GM12878 (cell line): ENCODE results near the gene SH2D6. TPM values are rescaled to one million over a fixed set of nuclear protein-coding genes. Genes with fewer than 3 reads are reported as not detected.

Source experiments
- ATAC-seq: fragments of 200-7000 bp; cut with Tn5 transposase; 3 replicates; pipeline ENCODE4 v1.9.1; 2020; ENCODE audit warnings: mild to moderate bottlenecking, moderate library complexity
- BruUV-seq: library from RNA; stranded (reverse); fragments of 400-500 nt; replicated peaks from 2 replicates; lab custom pipeline; 2021; lab: Mats Ljungman, UMichigan
- CTCF ChIA-PET: fragments of 300-600 bp; sonication (Branson Sonifier 250); formaldehyde crosslinking; extraction: SDS; loops from one replicate; lab custom pipeline; 2021; ENCODE audit warnings: inconsistent platforms; lab: Yijun Ruan, JAX
- POLR2A ChIA-PET: fragments of 350-600 bp; formaldehyde crosslinking; extraction: SDS; loops from one replicate; lab custom pipeline; 2021; ENCODE audit warnings: inconsistent platforms; lab: Charles Lee
- RAD21 ChIA-PET: fragments of 300-600 bp; sonication (Branson Sonifier 250); formaldehyde crosslinking; loops from one replicate; lab custom pipeline; 2023; ENCODE audit warnings: antibody characterized with exemption; ENCODE audit not compliant: unreplicated experiment; lab: Charles Lee
- SMC1A ChIA-PET: fragments of 300-600 bp; sonication (Branson Sonifier 250); formaldehyde crosslinking; loops from one replicate; lab custom pipeline; 2023; ENCODE audit not compliant: unreplicated experiment, uncharacterized antibody; lab: Charles Lee
- DNase-seq: peaks from one replicate; pipeline ENCODE4 v3.0.0-alpha.2; 2011; ENCODE audit warnings: low read depth, low spot score
- FAIRE-seq: peaks from 3 replicates; lab custom pipeline; 2011; peaks lifted over from hg19 to GRCh38; lab: Jason Lieb, UNC
- H2AFZ ChIP-seq: 2 replicates; pipeline ENCODE4 v1.6.0; 2011; ENCODE audit warnings: low read depth, low read length, control low read depth; ENCODE audit not compliant: control insufficient read depth
- H3K27ac ChIP-seq: 2 replicates; pipeline ENCODE4 v1.5.1; 2011; ENCODE audit warnings: control low read depth; ENCODE audit not compliant: control insufficient read depth, insufficient read depth
- H3K27me3 ChIP-seq, 2 experiments: replicated peaks in 1 of 2; 2 replicates each; pipeline versions ENCODE4 v1.6.0 to v1.6.1; 2011; ENCODE audit warnings: low read length in 1 of 2; ENCODE audit not compliant: control insufficient read depth in 2 of 2, insufficient read depth in 2 of 2
- H3K36me3 ChIP-seq, 2 experiments: 2 replicates each; pipeline ENCODE4 v1.5.1; 2011; ENCODE audit warnings: low read length in 1 of 2; ENCODE audit not compliant: control insufficient read depth in 2 of 2, insufficient read depth in 2 of 2
- H3K4me1 ChIP-seq: 2 replicates; pipeline ENCODE4 v1.6.1; 2011; ENCODE audit warnings: mild to moderate bottlenecking, low read length, moderate library complexity, mixed read lengths; ENCODE audit not compliant: control insufficient read depth, insufficient read depth
- H3K4me2 ChIP-seq: 2 replicates; pipeline ENCODE4 v1.6.0; 2011; ENCODE audit warnings: control low read depth; ENCODE audit not compliant: control insufficient read depth, insufficient read depth
- H3K4me3 ChIP-seq: fragments of 200-600 bp; sonication (generic); 2 replicates; pipeline ENCODE4 v1.5.1; 2016
- H3K79me2 ChIP-seq: 2 replicates; pipeline ENCODE4 v1.6.0; 2011; ENCODE audit warnings: low read length; ENCODE audit not compliant: control insufficient read depth, insufficient read depth
- H3K9ac ChIP-seq: 2 replicates; pipeline ENCODE4 v1.8.0; 2011; ENCODE audit warnings: low read length, control low read depth, mixed read lengths; ENCODE audit not compliant: control insufficient read depth, insufficient read depth
- H3K9me3 ChIP-seq: replicated peaks from 3 replicates; pipeline ENCODE4 v1.5.1; 2011; ENCODE audit warnings: mild to moderate bottlenecking, low read length; ENCODE audit not compliant: control insufficient read depth, insufficient read depth
- H4K20me1 ChIP-seq: 2 replicates; pipeline ENCODE4 v1.6.0; 2011; ENCODE audit not compliant: control insufficient read depth, insufficient read depth
- FOXK2 ChIP-seq: fragments of 450-650 bp; IDR thresholded peaks from 2 replicates; pipeline ENCODE4 v1.6.1; 2017; ENCODE audit warnings: mild to moderate bottlenecking, moderate library complexity
- IRF5 ChIP-seq: fragments of 450-650 bp; IDR thresholded peaks from 2 replicates; pipeline ENCODE4 v1.6.1; 2017; ENCODE audit warnings: borderline replicate concordance
- NKRF ChIP-seq: fragments of 450-650 bp; conservative IDR thresholded peaks from 2 replicates; pipeline ENCODE4 v1.6.1; 2017; ENCODE audit warnings: mild to moderate bottlenecking, moderate library complexity
- NR2F1 ChIP-seq: fragments of 450-650 bp; conservative IDR thresholded peaks from 2 replicates; pipeline ENCODE4 v1.6.1; 2017; ENCODE audit warnings: mild to moderate bottlenecking
- SKIL ChIP-seq: fragments of 450-650 bp; IDR thresholded peaks from 2 replicates; pipeline ENCODE4 v1.6.1; 2017; ENCODE audit warnings: mild to moderate bottlenecking, low read depth, inconsistent platforms; ENCODE audit not compliant: poor library complexity, severe bottlenecking
- ZZZ3 ChIP-seq: IDR thresholded peaks from 2 replicates; pipeline ENCODE4 v1.6.1; 2011; ENCODE audit warnings: low read depth; ENCODE audit not compliant: control insufficient read depth, insufficient read length
- WGBS: methylation state at CpG from one replicate; pipeline ENCODE4 v1.1.6; 2016; ENCODE audit warnings: low lambda C conversion rate; ENCODE audit not compliant: insufficient replicate concordance, insufficient coverage; ENCODE audit errors: missing lambda C conversion rate; 5-methylcytosine and 5-hydroxymethylcytosine counted together
- in situ Hi-C: fragments of 300-500 bp; cut with MboI; formaldehyde crosslinking; loops from 9 replicates; pipeline ENCODE4 v1.14.3; 2018; ENCODE audit warnings: mixed read lengths
- intact Hi-C: fragments of 100-400 bp; cut with micrococcal nuclease; formaldehyde crosslinking; loops from one replicate; pipeline ENCODE4 v1.14.2; 2022; ENCODE audit not compliant: unreplicated experiment
- polyA plus RNA-seq, 11 experiments: library from polyadenylated mRNA; depleted of rRNA in 4 of 11; unstranded in 6 of 11; stranded (reverse) in 5 of 11; fragments of >200 nt; fragmentation: Nextera tagmentation in 4 of 11; fragmentation: Illumina TruSeq in 1 of 11; extraction: Ambion mirVana in 4 of 11; extraction: Trizol in 1 of 11; gene quantifications; 1 replicate in 1 of 11; 2 replicates in 10 of 11; pipeline versions ENCODE4 v1.2.1 to v1.2.3, GENCODE V29; 2011 to 2016; ENCODE audit warnings: inconsistent platforms in 2 of 11, missing spikeins in 2 of 11, low read depth in 1 of 11
- total RNA-seq, 4 experiments: library from RNA; depleted of rRNA in 3 of 4; stranded (reverse); fragments of >200 nt in 3 of 4; fragmentation: Illumina TruSeq in 1 of 4; extraction: Trizol in 1 of 4; gene quantifications; 2 replicates each; pipeline versions ENCODE4 v1.2.1 to v1.2.3, GENCODE V29; 2013 to 2021

Gene SH2D6
- total and polyA plus RNA-seq, 10 of the 15 experiments (the other 5 are each of a cell fraction or from before 2014, with no cell fraction given): 0.23 to 0.59 (median 0.34) TPM; not detected in 6

DNA sequence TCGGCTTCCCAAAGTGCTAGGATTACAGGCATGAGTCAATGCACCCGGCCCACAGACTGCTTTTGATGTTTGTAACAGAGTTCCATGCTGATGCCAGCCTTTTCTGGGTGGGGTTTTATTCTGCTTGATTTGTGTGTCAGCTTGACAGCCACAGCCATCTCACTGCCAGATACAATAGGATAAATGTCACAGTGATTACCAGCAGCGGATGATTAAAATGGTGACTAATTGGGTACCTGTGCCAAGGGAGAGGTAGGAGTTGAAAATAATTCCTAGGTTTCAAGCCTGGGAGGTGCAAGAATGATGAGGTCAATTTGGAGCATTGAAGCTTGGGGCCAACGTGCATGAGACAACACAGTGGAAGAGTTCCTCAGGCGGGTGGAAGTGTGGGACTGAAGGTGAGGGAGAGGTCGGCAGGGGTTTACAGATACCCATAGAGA, 39.4 kb downstream of the SH2D6 start:
- BruUV-seq: no TSS peak
- in situ Hi-C loops: no loop called here
- intact Hi-C loops: no loop called here
- Histone ChIP-seq H3K36me3 (no peaks in the 10 kb centered on the region), H3K4me3 (no peak overlapping the region), H3K9me3 (no peaks in the 10 kb centered on the region), H2AFZ (no peak overlapping the region), H3K4me2 (no peak overlapping the region), H3K9ac (no peak overlapping the region), H3K79me2 (no peaks in the 10 kb centered on the region), H4K20me1 (no peaks in the 10 kb centered on the region), H3K27ac (no peak overlapping the region), H3K4me1 (no peaks in the 10 kb centered on the region), H3K27me3 (no peaks in the 10 kb centered on the region; a peak in 1 of 4 replicates)
- CTCF ChIA-PET: no interaction called here
- POLR2A ChIA-PET: interaction anchor here (0.6 kb wide), 1 partner anchor 160 kb away, joined by 3 read pairs; no protein-coding TSS in a partner anchor
- WGBS: 39% methylated on average over 6 of the region's 6 CpGs
- RAD21 ChIA-PET: no interaction called here
- ATAC-seq (no peak), DNase-seq (no peak), FAIRE-seq (no peak)
- TF ChIP-seq SKIL (no peak), NKRF (no peak), FOXK2 (no peak), NR2F1 (no peak), IRF5 (no peak), ZZZ3 (no peak)
- SMC1A ChIA-PET: no interaction called here
